Activated T-cell treated with anti-CD3 and anti-CD28 coated beads, Interleukin-2, amount 50 U/mL, for 48 hours (primary cell): ENCODE results near the gene SARS1.

Experiments
- DNase-seq, 2 experiments: peaks; one replicate each; pipeline ENCODE4 v3.0.0-alpha.2; 2020

The SARS1 gene

GRCh38 chr1:109263597-109264378 lies 50.1 kb downstream of the SARS1 start:
- DNase-seq: peak; percentile 91 to 92

- DNase-seq: no peak
These were observed 50.6 kb downstream of the SARS1 start for GRCh38 chr1:109264379-109264755.

GRCh38 chr1:109265016-109265415 lies 51.3 kb downstream of the SARS1 start:
- no peak for DNase-seq

- DNase-seq: no peak
These were observed 52.1 kb downstream of the SARS1 start for GRCh38 chr1:109265741-109266330.

- DNase-seq: no peak
These were observed 53.2 kb downstream of the SARS1 start for GRCh38 chr1:109266965-109267364.

GRCh38 chr1:109267743-109268300 lies 54.1 kb downstream of the SARS1 start:
- no peak for DNase-seq

GRCh38 chr1:109268431-109269211 lies 54.9 kb downstream of the SARS1 start:
- no peak for DNase-seq

- DNase-seq: no peak
These were observed 55.7 kb downstream of the SARS1 start for GRCh38 chr1:109269212-109269980.

GRCh38 chr1:109269981-109270622 lies 56.4 kb downstream of the SARS1 start:
- no peak for DNase-seq

- no peak for DNase-seq
These were observed 57.1 kb downstream of the SARS1 start for GRCh38 chr1:109270623-109271317.

GRCh38 chr1:109271458-109271857 lies 57.7 kb downstream of the SARS1 start:
- no peak for DNase-seq

GRCh38 chr1:109272021-109272799 lies 58.5 kb downstream of the SARS1 start:
- DNase-seq: no peak

GRCh38 chr1:109272831-109273547 lies 59.3 kb downstream of the SARS1 start:
- no peak for DNase-seq

GRCh38 chr1:109273570-109274288 lies 60.0 kb downstream of the SARS1 start:
- DNase-seq: no peak

GRCh38 chr1:109274533-109275476 lies 61.1 kb downstream of the SARS1 start:
- no peak for DNase-seq

- DNase-seq: no peak
These were observed 62.1 kb downstream of the SARS1 start for GRCh38 chr1:109275706-109276345.

GRCh38 chr1:109277434-109278204 lies 63.9 kb downstream of the SARS1 start:
- DNase-seq: peak; percentile 84 to 86
